AG04450 (cell line): ENCODE data around the gene FLNB. TPM values are rescaled to one million over a fixed set of nuclear protein-coding genes. Genes with fewer than 3 reads are reported as not detected.

Experiments
- CTCF ChIA-PET: fragments of 300-600, 350-600 bp; formaldehyde crosslinking; extraction: SDS; loops from one replicate; lab custom pipeline; 2022; ENCODE audit warnings: antibody characterized with exemption, inconsistent platforms; lab: Charles Lee
- POLR2A ChIA-PET: fragments of 350-600 bp; formaldehyde crosslinking; extraction: SDS; loops from one replicate; lab custom pipeline; 2021; ENCODE audit warnings: antibody characterized with exemption, inconsistent platforms; lab: Yijun Ruan, JAX
- DNase-seq: peaks from one replicate; pipeline ENCODE4 v3.0.0-alpha.2; 2011; ENCODE audit warnings: low read depth, low spot score
- H3K27ac ChIP-seq: one replicate; pipeline ENCODE4 v1.5.1; 2012; ENCODE audit warnings: low read depth, low read length, control low read depth
- H3K27me3 ChIP-seq: one replicate; pipeline ENCODE4 v1.6.0; 2012; ENCODE audit warnings: low read length; ENCODE audit not compliant: control insufficient read depth, insufficient read depth
- H3K4me3 ChIP-seq: 2 replicates; pipeline ENCODE4 v1.5.1; 2011; ENCODE audit warnings: mild to moderate bottlenecking, low read depth, low read length, control low read depth
- H3K9me3 ChIP-seq: 2 replicates; pipeline ENCODE4 v1.5.1; 2012; ENCODE audit warnings: low read length; ENCODE audit not compliant: control insufficient read depth, insufficient read depth
- CTCF ChIP-seq: IDR thresholded peaks from 2 replicates; pipeline ENCODE4 v1.5.1; 2011; ENCODE audit warnings: low read depth, low read length, control low read depth, inconsistent platforms
- polyA plus RNA-seq: library from polyadenylated mRNA; depleted of rRNA; stranded (reverse); fragments of >200 nt; gene quantifications from 2 replicates; pipeline ENCODE4 v1.2.3, GENCODE V29; 2011

The FLNB gene
- polyA plus RNA-seq, 1 experiment: 89.6 TPM

DNA sequence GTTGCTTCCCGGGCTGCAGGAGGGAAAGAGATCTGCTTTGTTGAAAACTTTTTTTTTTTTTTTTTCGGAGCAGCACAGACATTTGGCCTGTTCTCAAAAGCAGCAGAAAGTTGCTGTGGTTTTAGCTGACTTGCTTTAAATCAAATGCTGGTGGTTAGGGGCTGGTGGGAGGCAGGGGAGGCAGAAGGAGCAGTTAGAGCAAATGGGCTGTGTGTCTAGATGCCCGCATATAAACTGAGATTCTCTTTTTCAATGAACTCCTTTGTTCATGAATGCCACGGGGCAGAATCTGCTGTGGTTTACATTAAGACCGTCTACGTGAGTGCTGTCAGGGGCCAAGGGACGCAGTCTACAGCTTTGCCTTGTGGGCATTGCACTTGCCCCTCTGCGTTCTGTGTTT, 95.9 kb downstream of the FLNB start:
- no peak for TF ChIP-seq CTCF
- Histone ChIP-seq H3K4me3 (no peak overlapping the region), H3K27me3 (no peaks in the 10 kb centered on the region), H3K27ac (no peak overlapping the region), H3K9me3 (no peaks in the 10 kb centered on the region; the same call in 1 of the 2 replicates)
- CTCF ChIA-PET: interaction anchor here (1.0 kb wide), 1 partner anchor 142 kb away, joined by 3 read pairs; no protein-coding TSS in a partner anchor
- POLR2A ChIA-PET: interaction anchor here (0.5 to 0.6 kb wide), 2 partner anchors 16 to 44 kb away, joined by 4 to 7 read pairs; no protein-coding TSS in a partner anchor
- DNase-seq: no peak

- ChIA-PET POLR2A (interaction anchor here (0.6 kb wide), 1 partner anchor 16 kb away, joined by 4 read pairs; no protein-coding TSS in a partner anchor), CTCF (interaction anchor here (1.0 kb wide), 1 partner anchor 142 kb away, joined by 3 read pairs; no protein-coding TSS in a partner anchor)
- DNase-seq: no peak
- Histone ChIP-seq H3K9me3 (no peaks in the 10 kb centered on the region; the same call in 1 of the 2 replicates), H3K27me3 (no peaks in the 10 kb centered on the region), H3K27ac (no peak overlapping the region), H3K4me3 (no peak overlapping the region)
- TF ChIP-seq CTCF: no peak
Measured at GRCh38 chr3:58104712-58105111, 96.5 kb downstream of the FLNB start.

- POLR2A ChIA-PET: interaction anchor here (0.6 kb wide), 1 partner anchor 104 kb away, joined by 3 read pairs; no protein-coding TSS in a partner anchor
- Histone ChIP-seq H3K9me3 (no peaks in the 10 kb centered on the region; the same call in 1 of the 2 replicates), H3K4me3 (no peak overlapping the region), H3K27me3 (no peaks in the 10 kb centered on the region), H3K27ac (no peak overlapping the region)
- no peak for DNase-seq
- TF ChIP-seq CTCF: no peak
- CTCF ChIA-PET: no interaction called here
Measured at GRCh38 chr3:58105196-58105595, 97.0 kb downstream of the FLNB start.

DNA sequence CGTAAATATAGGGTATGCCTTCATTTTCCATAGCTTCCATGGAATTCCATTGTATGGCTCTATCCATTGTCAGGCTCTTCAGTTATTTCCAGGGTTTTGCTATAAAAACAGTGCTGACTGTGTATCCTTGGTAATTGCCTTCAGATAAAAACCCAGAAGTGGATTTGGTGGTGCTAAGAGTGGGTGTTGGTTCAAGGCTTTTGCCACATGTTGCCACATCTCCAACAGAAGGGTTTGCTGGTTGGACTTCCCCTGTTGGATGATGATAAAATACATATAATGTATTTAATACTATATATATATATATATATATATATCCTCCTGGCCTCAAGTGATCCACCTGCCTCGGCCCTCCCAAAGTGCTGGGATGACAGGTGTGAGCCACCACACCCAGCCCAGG, 97.8 kb downstream of the FLNB start:
- H3K9me3 ChIP-seq: no peaks in the 10 kb centered on the region; the same call in 1 of the 2 replicates
- CTCF ChIA-PET: no interaction called here

More for the DNA sequence above, 97.8 kb downstream of the FLNB start:
- DNase-seq: no peak
- POLR2A ChIA-PET: no interaction called here
- no peak overlapping the region for H3K27ac ChIP-seq
- TF ChIP-seq CTCF: no peak
- H3K4me3 ChIP-seq: no peak overlapping the region
- no peaks in the 10 kb centered on the region for H3K27me3 ChIP-seq
